ENCODE measurements around the gene ZNF507. TPM values are rescaled to one million over a fixed set of nuclear protein-coding genes. Genes with fewer than 3 reads are reported as not detected.

ZNF507 gene
- total RNA-seq, 2 donors from 2014 or later = 22.6 to 34.6 TPM

DNA sequence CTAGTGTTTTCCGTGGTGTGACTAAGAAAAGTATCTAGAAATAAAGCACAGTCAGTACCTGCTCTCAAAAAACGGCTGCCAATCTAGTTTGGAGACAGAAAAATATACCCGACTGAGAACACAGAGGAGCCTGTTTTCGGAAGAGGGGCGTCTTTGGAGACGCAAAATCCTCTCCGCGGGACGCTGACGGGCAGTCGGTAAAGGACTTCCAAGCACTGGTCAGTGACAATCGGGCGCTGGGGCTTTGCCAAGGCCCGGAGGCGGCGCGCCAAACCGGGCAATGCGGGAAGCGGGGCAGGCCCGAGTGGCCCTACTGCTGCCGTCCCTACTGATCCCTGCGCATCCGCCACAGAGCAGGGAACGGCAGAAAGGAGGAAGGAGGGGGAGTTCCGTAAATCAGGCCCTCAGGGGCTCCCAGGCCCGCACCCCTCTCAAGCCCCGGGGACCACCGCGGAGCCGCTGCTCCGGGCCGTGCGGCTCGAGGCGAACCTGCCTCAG is 59.6 kb downstream of the ZNF507 start:
- no peaks in the 10 kb centered on the region for H3K27me3 ChIP-seq (replicated peaks; ENCODE audit: insufficient read depth)
- H3K36me3 ChIP-seq = no peaks in the 10 kb centered on the region
- peak overlapping the region; percentile 98 to 99 for H3K27ac ChIP-seq
- H3K4me3 ChIP-seq = peak overlapping the region; percentile 93
- TF ChIP-seq, protein P1, sequence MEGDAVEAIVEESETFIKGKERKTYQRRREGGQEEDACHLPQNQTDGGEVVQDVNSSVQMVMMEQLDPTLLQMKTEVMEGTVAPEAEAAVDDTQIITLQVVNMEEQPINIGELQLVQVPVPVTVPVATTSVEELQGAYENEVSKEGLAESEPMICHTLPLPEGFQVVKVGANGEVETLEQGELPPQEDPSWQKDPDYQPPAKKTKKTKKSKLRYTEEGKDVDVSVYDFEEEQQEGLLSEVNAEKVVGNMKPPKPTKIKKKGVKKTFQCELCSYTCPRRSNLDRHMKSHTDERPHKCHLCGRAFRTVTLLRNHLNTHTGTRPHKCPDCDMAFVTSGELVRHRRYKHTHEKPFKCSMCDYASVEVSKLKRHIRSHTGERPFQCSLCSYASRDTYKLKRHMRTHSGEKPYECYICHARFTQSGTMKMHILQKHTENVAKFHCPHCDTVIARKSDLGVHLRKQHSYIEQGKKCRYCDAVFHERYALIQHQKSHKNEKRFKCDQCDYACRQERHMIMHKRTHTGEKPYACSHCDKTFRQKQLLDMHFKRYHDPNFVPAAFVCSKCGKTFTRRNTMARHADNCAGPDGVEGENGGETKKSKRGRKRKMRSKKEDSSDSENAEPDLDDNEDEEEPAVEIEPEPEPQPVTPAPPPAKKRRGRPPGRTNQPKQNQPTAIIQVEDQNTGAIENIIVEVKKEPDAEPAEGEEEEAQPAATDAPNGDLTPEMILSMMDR (IDR thresholded peaks at IDR 0.05) = no peak
- no peak for DNase-seq (ENCODE audit: low spot score)
- peak; percentile 22 for ATAC-seq (ENCODE audit: insufficient number of reproducible peaks, low FRiP score, low read depth)
- H3K9me3 ChIP-seq = no peaks in the 10 kb centered on the region
- H3K4me1 ChIP-seq (ENCODE audit: control insufficient read depth in 1 of 2, low read depth in 2 of 2) = peaks cover 10 to 21% of the 10 kb centered on the region in 2 donors

DNA sequence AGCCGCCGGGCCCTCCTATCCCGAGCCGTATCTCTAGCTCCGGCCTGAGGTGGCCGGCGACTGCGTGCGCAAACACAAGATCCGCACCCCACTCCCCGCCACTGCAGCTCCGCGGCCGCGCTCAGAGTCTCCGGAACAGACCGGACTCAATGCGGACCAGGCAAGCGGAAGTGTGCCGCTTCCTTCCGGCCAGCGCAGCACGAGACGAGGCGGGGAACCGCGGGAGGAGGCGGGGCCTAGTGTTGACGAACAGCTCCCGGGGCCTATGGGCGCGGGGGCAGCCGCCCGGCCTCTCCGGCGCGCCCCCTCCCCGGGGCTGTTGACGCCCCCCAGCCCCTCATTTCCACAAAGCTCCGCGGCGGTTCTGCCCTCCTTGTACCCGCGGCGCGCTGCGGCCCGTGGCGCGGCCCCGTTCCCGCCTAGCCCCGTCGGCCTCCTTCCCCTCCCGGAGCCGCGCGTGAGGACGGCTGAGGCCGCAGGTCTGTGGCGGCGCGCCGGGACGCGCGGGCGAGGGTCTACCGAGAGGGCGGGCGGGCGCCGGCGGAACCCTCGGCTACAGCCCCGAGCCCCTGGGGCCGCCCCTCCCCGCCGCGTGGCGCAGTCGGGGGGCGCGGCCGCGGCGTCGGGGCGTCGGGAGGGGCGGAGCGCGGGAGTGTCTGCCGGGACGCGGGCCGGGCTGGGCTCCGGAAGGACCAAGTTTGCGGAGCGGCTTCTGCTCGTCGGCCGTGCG is 60.2 kb downstream of the ZNF507 start, which contains the start of gene DPY19L3:
Gene DPY19L3, plus strand, starts transcription at position 340 of the 730 bp plus-strand sequence. CDS start 2,484 bp downstream, outside the sequence.
- Histone ChIP-seq H3K4me3 (peak within 1 kb of the TSS; percentile 93), H3K4me1 (ENCODE audit: control insufficient read depth in 1 of 2, low read depth in 2 of 2) (peaks cover 10 to 21% of the 10 kb centered on the region in 2 donors), H3K27ac (peak within 1 kb of the TSS; percentile 98 to 99), H3K36me3 (no peaks in the 10 kb centered on the region), H3K9me3 (no peaks in the 10 kb centered on the region), H3K27me3 (replicated peaks; ENCODE audit: insufficient read depth) (no peaks in the 10 kb centered on the region)
- DNase-seq (ENCODE audit: low spot score) (peak; percentile 73), ATAC-seq (ENCODE audit: insufficient number of reproducible peaks, low FRiP score, low read depth) (peak; percentile 95)
- TF ChIP-seq, protein P1 (IDR thresholded peaks at IDR 0.05) = no peak

GRCh38 chr19:32406161-32407003 is 61.0 kb downstream of the ZNF507 start:
- ATAC-seq (ENCODE audit: insufficient number of reproducible peaks, low FRiP score, low read depth) (no peak), DNase-seq (ENCODE audit: low spot score) (no peak)
- H3K36me3 ChIP-seq = no peaks in the 10 kb centered on the region
- H3K4me3 ChIP-seq = peak overlapping the region; percentile 93
- no peaks in the 10 kb centered on the region for H3K9me3 ChIP-seq
- H3K27me3 ChIP-seq (replicated peaks; ENCODE audit: insufficient read depth) = no peaks in the 10 kb centered on the region
- TF ChIP-seq, protein P1 (IDR thresholded peaks at IDR 0.05) = peak; percentile 7
- H3K4me1 ChIP-seq (ENCODE audit: control insufficient read depth in 1 of 2, low read depth in 2 of 2) = peaks cover 10 to 21% of the 10 kb centered on the region in 2 donors
- peak overlapping the region; percentile 98 to 99 for H3K27ac ChIP-seq

DNA sequence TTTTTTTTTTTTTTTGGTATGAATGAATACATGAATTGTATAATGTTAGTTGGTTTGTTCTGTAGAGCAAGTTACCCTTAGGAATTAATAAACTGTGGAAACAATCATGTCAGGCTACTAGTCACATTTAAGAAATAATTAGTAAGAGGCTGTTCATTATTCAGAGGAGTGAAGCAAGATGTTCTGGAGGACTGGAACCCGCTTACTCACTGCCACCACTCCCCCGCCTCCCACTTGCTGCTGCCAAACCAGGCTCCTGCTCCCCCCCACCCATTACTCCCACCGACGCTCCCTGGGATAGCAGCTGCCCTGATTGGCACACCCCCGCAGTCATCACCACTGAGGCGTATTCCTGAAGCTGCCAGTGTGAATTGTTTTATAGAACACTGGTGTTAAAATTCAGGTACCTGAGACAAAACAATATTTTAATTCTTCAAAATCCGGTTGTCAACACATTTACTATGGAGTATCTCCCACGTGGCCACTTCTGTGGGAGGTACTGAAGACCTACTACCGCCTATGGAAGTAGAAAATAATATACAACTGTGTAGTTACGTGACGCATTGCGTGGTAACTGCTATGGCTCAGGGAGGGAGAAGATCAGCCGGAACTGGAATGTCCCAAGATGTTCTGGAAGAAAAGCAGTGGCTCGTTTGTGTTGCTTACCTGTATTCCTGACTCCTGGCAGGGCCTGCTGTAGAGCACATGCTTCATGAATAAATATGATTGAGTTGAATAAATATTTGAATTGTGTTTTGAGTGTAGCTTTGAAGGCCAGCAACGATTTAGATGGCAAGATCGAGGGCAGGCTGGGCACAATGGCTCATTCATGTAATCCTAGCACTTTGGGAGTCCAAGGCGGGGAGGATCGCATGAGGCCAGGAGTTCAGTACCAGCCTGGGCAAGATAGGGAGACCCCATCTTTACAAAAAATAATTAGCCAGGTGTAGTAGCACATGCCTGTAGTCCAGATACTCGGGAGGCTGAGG is 61.9 kb downstream of the ZNF507 start:
- peak overlapping the region; percentile 93 for H3K4me3 ChIP-seq
- DNase-seq (ENCODE audit: low spot score) = no peak
- H3K9me3 ChIP-seq = no peaks in the 10 kb centered on the region
- H3K27ac ChIP-seq = peak overlapping the region in 1 of 2 donors; percentile 98
- no peaks in the 10 kb centered on the region for H3K27me3 ChIP-seq (replicated peaks; ENCODE audit: insufficient read depth)
- TF ChIP-seq, protein P1 (IDR thresholded peaks at IDR 0.05) = no peak
- H3K4me1 ChIP-seq (ENCODE audit: control insufficient read depth in 1 of 2, low read depth in 2 of 2) = peaks cover 10 to 21% of the 10 kb centered on the region in 2 donors
- no peak for ATAC-seq (ENCODE audit: insufficient number of reproducible peaks, low FRiP score, low read depth)
- no peaks in the 10 kb centered on the region for H3K36me3 ChIP-seq

Measured in thoracic aorta (tissue), 2 donors.